Measurements from ENCODE around the gene WFIKKN1.

GRCh38 chr16:667780-668518 is 37.2 kb downstream of the WFIKKN1 start, which contains the start of gene RHOT2:
- peak; percentile 51 for TF ChIP-seq CTCF (IDR thresholded peaks at IDR 0.05; ENCODE audit: insufficient read depth, low read depth, low read length)
- no peak for TF ChIP-seq EZH2 (IDR thresholded peaks at IDR 0.05; ENCODE audit: insufficient read depth, low read length)
